DND-41 (cell line): ENCODE measurements around the gene ISX.

Experiments
- ATAC-seq: fragments of 200-7000 bp; cut with Tn5 transposase; 3 replicates; pipeline ENCODE4 v1.9.1; 2021; ENCODE audit warnings: low read depth; ENCODE audit not compliant: insufficient read depth
- DNase-seq: peaks from one replicate; pipeline ENCODE4 v3.0.0-alpha.2; 2020
- H2AFZ ChIP-seq: 2 replicates; pipeline ENCODE4 v1.6.0; 2012; ENCODE audit warnings: low read depth, low read length
- H3K27ac ChIP-seq: 2 replicates; pipeline ENCODE4 v1.5.1; 2012; ENCODE audit warnings: low read length, inconsistent platforms
- H3K27me3 ChIP-seq: fragments of 200-600 bp; sonication (generic); 2 replicates; pipeline ENCODE4 v1.6.0; 2012; ENCODE audit warnings: low read length, mild to moderate bottlenecking, inconsistent platforms; ENCODE audit not compliant: insufficient read depth, poor library complexity
- H3K36me3 ChIP-seq: 2 replicates; pipeline ENCODE4 v1.5.1; 2012; ENCODE audit warnings: low read length, inconsistent platforms; ENCODE audit not compliant: insufficient read depth
- H3K4me1 ChIP-seq: 2 replicates; pipeline ENCODE4 v1.5.1; 2012; ENCODE audit warnings: mild to moderate bottlenecking, low read length; ENCODE audit not compliant: insufficient read depth
- H3K4me2 ChIP-seq: 2 replicates; pipeline ENCODE4 v1.6.0; 2012; ENCODE audit warnings: mild to moderate bottlenecking, moderate library complexity, low read length, inconsistent platforms; ENCODE audit not compliant: insufficient read depth
- H3K4me3 ChIP-seq, 2 experiments: fragments of 200-600 bp in 1 of 2; shearing (Covaris generic) in 1 of 2; 2 replicates each; pipeline ENCODE4 v1.5.1; 2012 to 2016; ENCODE audit warnings: inconsistent platforms in 2 of 2, low read length in 2 of 2, mild to moderate bottlenecking in 2 of 2, low read depth in 1 of 2, moderate library complexity in 1 of 2
- H3K79me2 ChIP-seq: 2 replicates; pipeline ENCODE4 v1.6.0; 2012; ENCODE audit warnings: low read length, inconsistent platforms; ENCODE audit not compliant: insufficient read depth
- H3K9ac ChIP-seq: 2 replicates; pipeline ENCODE4 v1.6.0; 2012; ENCODE audit warnings: low read depth, mild to moderate bottlenecking, inconsistent platforms, low read length, moderate library complexity
- H3K9me3 ChIP-seq: 2 replicates; pipeline ENCODE4 v1.5.1; 2012; ENCODE audit warnings: low read length, moderate library complexity, mild to moderate bottlenecking, inconsistent platforms; ENCODE audit not compliant: insufficient read depth, severe bottlenecking
- H4K20me1 ChIP-seq: 2 replicates; pipeline ENCODE4 v1.6.0; 2012; ENCODE audit warnings: low read length; ENCODE audit not compliant: insufficient read depth
- CTCF ChIP-seq: IDR thresholded peaks from 2 replicates; pipeline ENCODE4 v1.5.1; 2012; ENCODE audit warnings: borderline replicate concordance, low read length, moderate library complexity, mild to moderate bottlenecking; ENCODE audit not compliant: poor library complexity, severe bottlenecking; ENCODE audit errors: extremely low read depth
- EZH2 ChIP-seq: IDR thresholded peaks from 3 replicates; pipeline ENCODE4 v1.6.1; 2012; ENCODE audit warnings: borderline replicate concordance, low read depth, mild to moderate bottlenecking, moderate library complexity, low read length, inconsistent platforms; ENCODE audit not compliant: severe bottlenecking

ISX gene

GRCh38 chr22:35021161-35021560, 44.8 kb upstream of the ISX start:
- no peak overlapping the region for H3K4me3 ChIP-seq
- no peak overlapping the region for H2AFZ ChIP-seq
- ATAC-seq, result no peak
- no peak overlapping the region for H3K4me2 ChIP-seq
- no peaks in the 10 kb centered on the region for H3K9me3 ChIP-seq
- H3K27me3 ChIP-seq, result peaks cover 2% of the 10 kb centered on the region
- no peaks in the 10 kb centered on the region for H3K79me2 ChIP-seq
- no peak for DNase-seq
- H3K9ac ChIP-seq, result no peak overlapping the region
- no peak for TF ChIP-seq CTCF
- no peak for TF ChIP-seq EZH2
- no peaks in the 10 kb centered on the region for H3K36me3 ChIP-seq
- H3K4me1 ChIP-seq, result no peaks in the 10 kb centered on the region
- no peak overlapping the region for H3K27ac ChIP-seq
- no peaks in the 10 kb centered on the region for H4K20me1 ChIP-seq

- no peaks in the 10 kb centered on the region for H3K27me3 ChIP-seq
- ATAC-seq, result no peak
- H3K79me2 ChIP-seq, result no peaks in the 10 kb centered on the region
- no peaks in the 10 kb centered on the region for H3K4me1 ChIP-seq
- H3K27ac ChIP-seq, result no peak overlapping the region
- TF ChIP-seq CTCF (no peak), EZH2 (no peak)
- no peaks in the 10 kb centered on the region for H3K9me3 ChIP-seq
- no peaks in the 10 kb centered on the region for H3K36me3 ChIP-seq
- H3K9ac ChIP-seq, result no peak overlapping the region
- no peak for DNase-seq
- no peak overlapping the region for H3K4me3 ChIP-seq
- no peak overlapping the region for H2AFZ ChIP-seq
- H4K20me1 ChIP-seq, result no peaks in the 10 kb centered on the region
- no peak overlapping the region for H3K4me2 ChIP-seq
These were observed 43.7 kb upstream of the ISX start for GRCh38 chr22:35022291-35022690.

GRCh38 chr22:35023692-35024363, 42.1 kb upstream of the ISX start:
- Histone ChIP-seq H3K4me1 (no peaks in the 10 kb centered on the region), H3K4me2 (no peak overlapping the region), H3K79me2 (no peaks in the 10 kb centered on the region), H3K36me3 (no peaks in the 10 kb centered on the region), H2AFZ (no peak overlapping the region), H3K27ac (no peak overlapping the region), H3K4me3 (no peak overlapping the region), H3K9ac (no peak overlapping the region), H3K9me3 (no peaks in the 10 kb centered on the region), H3K27me3 (no peaks in the 10 kb centered on the region), H4K20me1 (no peaks in the 10 kb centered on the region)
- peak; percentile 5 for DNase-seq
- TF ChIP-seq EZH2 (no peak), CTCF (peak; percentile 57)
- ATAC-seq, result no peak
